Activated naive CD4-positive, alpha-beta T cell treated with anti-CD3 and anti-CD28 coated beads, Interleukin-2, amount 50 U/mL, for 72 hours (primary cell): ENCODE data around the gene ZNF583. TPM values are rescaled to one million over a fixed set of nuclear protein-coding genes. Genes with fewer than 3 reads are reported as not detected.

Experiments
- ATAC-seq, 2 donors: fragments of 150-1000 bp; cut with Tn5 transposase; 2 replicates each; pipeline ENCODE4 v1.10.0; 2021; ENCODE audit warnings: mild to moderate bottlenecking in 2 of 2, moderate library complexity in 2 of 2
- DNase-seq, 2 donors: peaks; one replicate each; pipeline ENCODE4 v3.0.0; 2021 to 2022; ENCODE audit warnings: low spot score in 2 of 2
- H3K27ac Mint-ChIP-seq, 2 donors: one replicate each; pipeline ENCODE4 v1.8.0; 2022; ENCODE audit warnings: mild to moderate bottlenecking in 2 of 2, mixed read lengths in 2 of 2
- H3K36me3 Mint-ChIP-seq, 2 donors: one replicate each; pipeline ENCODE4 v1.8.0; 2022; ENCODE audit warnings: mixed read lengths in 2 of 2
- H3K9me3 Mint-ChIP-seq, 2 donors: one replicate each; pipeline ENCODE4 v1.8.0; 2022; ENCODE audit warnings: mixed read lengths in 2 of 2
- total RNA-seq, 2 donors: library from RNA; stranded (reverse); gene quantifications; one replicate each; pipeline ENCODE4 v1.2.3, GENCODE V29; 2022

The ZNF583 gene
- total RNA-seq, 2 donors from 2014 or later, result 0.88 to 1.6 TPM

DNA sequence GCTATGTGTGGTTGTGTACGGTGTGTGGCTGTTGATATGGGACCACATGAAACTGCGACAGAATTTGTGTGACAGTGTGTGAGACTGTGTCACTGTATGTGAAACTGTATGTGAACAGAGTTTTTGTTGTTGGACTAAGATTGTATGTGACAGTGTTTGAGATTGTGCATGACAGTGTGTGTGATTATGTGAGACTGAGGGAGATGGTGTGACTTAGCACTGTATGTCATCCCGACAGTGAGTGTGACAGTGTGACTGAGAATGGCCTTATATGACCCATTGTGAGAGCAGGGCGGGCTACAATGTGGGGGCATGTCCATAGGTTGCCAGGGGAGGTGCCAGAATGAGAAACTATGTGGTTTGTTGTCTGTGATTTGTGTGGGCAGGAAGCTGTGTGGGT is 930 bp downstream of the ZNF583 start:
- peak overlapping the region in 1 of 2 donors; percentile 97 for H3K27ac Mint-ChIP-seq

GRCh38 chr19:56423276-56423984 is 19.3 kb downstream of the ZNF583 start:
- no peak for ATAC-seq
- Mint-ChIP-seq H3K9me3 (peaks cover 63 to 64% of the 10 kb centered on the region in 2 donors), H3K36me3 (peaks cover 83 to 89% of the 10 kb centered on the region in 2 donors), H3K27ac (no peak overlapping the region)
- no peak for DNase-seq

More for the DNA sequence above, 930 bp downstream of the ZNF583 start:
- DNase-seq (no peak), ATAC-seq (peak in 1 of 2 donors; percentile 6)
- Mint-ChIP-seq H3K36me3 (peaks cover 63 to 95% of the 10 kb centered on the region in 2 donors), H3K9me3 (peaks cover 45 to 59% of the 10 kb centered on the region in 2 donors)

DNA sequence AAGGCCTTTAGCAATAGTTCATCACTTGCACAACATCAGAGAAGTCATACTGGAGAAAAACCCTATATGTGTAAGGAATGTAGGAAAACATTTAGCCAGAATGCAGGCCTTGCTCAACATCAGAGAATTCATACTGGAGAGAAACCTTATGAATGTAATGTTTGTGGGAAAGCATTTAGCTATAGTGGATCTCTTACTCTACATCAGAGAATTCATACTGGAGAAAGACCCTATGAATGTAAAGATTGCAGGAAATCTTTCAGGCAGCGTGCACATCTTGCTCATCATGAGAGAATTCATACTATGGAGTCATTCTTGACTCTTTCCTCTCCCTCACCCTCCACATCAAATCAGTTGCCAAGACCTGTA is 19.8 kb downstream of the ZNF583 start:
- peaks cover 58 to 66% of the 10 kb centered on the region in 2 donors for H3K9me3 Mint-ChIP-seq
- H3K27ac Mint-ChIP-seq, result no peak overlapping the region
- ATAC-seq (no peak), DNase-seq (no peak)
- H3K36me3 Mint-ChIP-seq, result peaks cover 79 to 83% of the 10 kb centered on the region in 2 donors

- peaks cover 50 to 54% of the 10 kb centered on the region in 2 donors for H3K36me3 Mint-ChIP-seq
- peaks cover 53 to 54% of the 10 kb centered on the region in 2 donors for H3K9me3 Mint-ChIP-seq
Measured at GRCh38 chr19:56441206-56441792, 37.2 kb downstream of the ZNF583 start.

DNA sequence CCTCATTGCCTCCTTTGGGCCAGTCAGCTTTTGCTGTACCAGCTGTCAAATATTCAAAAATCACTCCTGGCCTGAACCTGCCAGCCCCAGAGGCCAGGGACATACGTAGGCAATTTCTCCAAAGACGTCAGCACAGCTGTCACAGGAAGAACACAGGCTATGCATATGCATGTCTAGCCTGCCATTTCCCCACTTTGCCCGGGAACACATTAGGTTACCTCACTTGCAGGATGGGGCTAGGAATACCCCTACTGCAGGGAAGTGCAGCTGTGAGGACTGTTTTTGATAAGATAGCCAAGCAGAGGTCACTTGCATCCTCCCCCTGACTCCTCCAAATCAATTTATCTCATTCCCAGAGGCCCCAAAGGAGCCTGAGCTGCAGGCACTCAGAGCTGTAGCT is 70.2 kb downstream of the ZNF583 start:
- Mint-ChIP-seq H3K9me3 (peaks cover 39 to 40% of the 10 kb centered on the region in 2 donors), H3K27ac (no peak overlapping the region), H3K36me3 (peaks cover 62 to 83% of the 10 kb centered on the region in 2 donors)
- DNase-seq (no peak), ATAC-seq (no peak)

More at GRCh38 chr19:56441206-56441792, 37.2 kb downstream of the ZNF583 start:
- ATAC-seq (no peak), DNase-seq (no peak)
- H3K27ac Mint-ChIP-seq, result no peak overlapping the region

DNA sequence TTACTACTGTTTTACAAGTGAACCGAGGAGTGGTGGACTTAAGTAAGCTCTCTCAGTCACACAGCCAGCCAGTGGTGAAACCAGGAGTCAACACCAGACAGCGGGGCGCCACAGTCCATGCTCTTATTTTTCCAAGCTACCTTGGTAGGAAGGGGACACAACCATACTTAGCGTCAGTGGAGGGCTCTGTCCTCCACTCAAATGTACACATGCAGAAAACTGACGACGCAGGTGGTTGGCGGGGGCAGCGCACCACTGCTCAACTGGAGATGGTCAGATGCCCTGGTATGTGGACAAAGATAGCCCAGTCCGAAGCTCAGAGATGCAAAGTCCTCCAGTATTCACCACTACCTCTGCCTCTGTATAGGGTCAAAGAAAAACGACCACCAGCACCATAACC is 72.0 kb downstream of the ZNF583 start:
- DNase-seq (no peak), ATAC-seq (no peak)
- H3K9me3 Mint-ChIP-seq, result peaks cover 40 to 42% of the 10 kb centered on the region in 2 donors
- H3K27ac Mint-ChIP-seq, result peak overlapping the region in 1 of 2 donors; percentile 87
- H3K36me3 Mint-ChIP-seq, result peaks cover 64 to 75% of the 10 kb centered on the region in 2 donors

Other genes starting within 250 kb of the ZNF583 start
- gene GALP, start 228.3 kb upstream of the ZNF583 start, total RNA-seq, result not detected
- not detected for gene ZSCAN5B, start 206.5 kb upstream of the ZNF583 start, total RNA-seq
- not detected for gene ZSCAN5C, start 202.1 kb upstream of the ZNF583 start, total RNA-seq
- gene EDDM13, start 131.6 kb upstream of the ZNF583 start, total RNA-seq, result 1 to 10 TPM; 1.2 to 2.0 TPM
- gene ZSCAN5A, start 89.5 kb upstream of the ZNF583 start, total RNA-seq, result 10 to 100 TPM in 1 of 2 donors, 1 to 10 TPM in 1; 4.1 to 13.3 TPM
- 1 to 10 TPM in 1 of 2 donors, under 1 TPM in 1; 0.84 to 3.5 TPM for gene ZNF582, start 10.8 kb upstream of the ZNF583 start, total RNA-seq
- 1 to 10 TPM; 1.3 to 2.7 TPM for gene ZNF667, start 73.0 kb downstream of the ZNF583 start, total RNA-seq
- 1 to 10 TPM in 1 of 2 donors, under 1 TPM in 1; 0.39 to 1.1 TPM for gene ZNF471, start 103.5 kb downstream of the ZNF583 start, total RNA-seq
- gene ZFP28, start 134.6 kb downstream of the ZNF583 start, total RNA-seq, result 1 to 10 TPM; 3.8 to 5.0 TPM
- 1 to 10 TPM; 4.4 to 6.3 TPM for gene ZNF470, start 163.1 kb downstream of the ZNF583 start, total RNA-seq
- gene ZNF71, start 191.0 kb downstream of the ZNF583 start, total RNA-seq, result 1 to 10 TPM; 4.4 to 4.7 TPM
- under 1 TPM; 0.30 to 0.31 TPM for gene SMIM17, start 238.8 kb downstream of the ZNF583 start, total RNA-seq